ENCODE results near the gene ZNF846. TPM values are rescaled to one million over a fixed set of nuclear protein-coding genes. Genes with fewer than 3 reads are reported as not detected.

The ZNF846 gene
- total and polyA plus RNA-seq, 9 of the 15 experiments (the other 6 are each of a cell fraction or from before 2014, with no cell fraction given) = 4.1 to 8.7 (median 7.8) TPM

DNA sequence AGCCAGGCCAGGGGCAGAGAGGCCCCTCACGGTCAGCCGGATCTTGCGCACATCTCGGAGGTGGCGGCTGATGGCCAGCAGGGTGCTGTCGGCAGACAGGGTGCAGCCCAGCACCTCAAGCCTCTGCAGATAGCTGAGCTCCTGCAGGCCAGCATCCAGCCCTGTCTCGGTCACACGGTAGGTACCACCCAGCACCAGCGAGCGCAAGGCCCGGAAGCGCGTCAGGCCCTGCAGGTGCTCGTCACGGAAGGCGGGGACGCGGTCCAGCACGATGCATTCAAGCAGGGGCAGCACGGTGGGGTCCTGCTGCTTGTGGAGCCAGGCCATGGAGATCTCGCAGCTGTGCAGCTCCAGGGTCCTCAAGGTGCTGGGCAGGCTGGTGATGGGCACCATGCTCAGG, 42.6 kb upstream of the ZNF846 start:
- Histone ChIP-seq H3K27me3 (ENCODE audit: control insufficient read depth in 2 of 2, insufficient read depth in 2 of 2, low read length in 2 of 2) (no peaks in the 10 kb centered on the region), H3K27ac (ENCODE audit: extremely low read depth, low read depth, low read length) (no peak overlapping the region), H3K4me2 (ENCODE audit: insufficient read depth, low read length) (no peak overlapping the region), H3K36me3 (ENCODE audit: control insufficient read depth, insufficient read depth, low read length) (peaks cover 50% of the 10 kb centered on the region; the same call in 2 of the 3 replicates), H3K9ac (ENCODE audit: insufficient read depth in 1 of 2, low read depth in 2 of 2, low read length in 2 of 2) (no peak overlapping the region; a peak in 1 of 4 replicates), H4K20me1 (replicated peaks; ENCODE audit: control insufficient read depth, insufficient read depth, low read length) (no peaks in the 10 kb centered on the region), H3K9me3 (replicated peaks; ENCODE audit: control insufficient read depth, insufficient read depth, low read depth, low read length) (peaks cover 3% of the 10 kb centered on the region; the same call in 1 of the 2 replicates), H2AFZ (ENCODE audit: low read depth, low read length) (no peak overlapping the region), H3K9me1 (ENCODE audit: control insufficient read depth, insufficient read depth, low read length) (no peaks in the 10 kb centered on the region), H3K4me1 (replicated peaks in 1 of 2; ENCODE audit: control insufficient read depth in 2 of 2, insufficient read depth in 2 of 2, low read length in 2 of 2) (peaks cover 0 to 5% of the 10 kb centered on the region in 2 experiments; a peak in 1 of 5 replicates), H3K79me2 (ENCODE audit: control insufficient read depth, insufficient read depth, low read length) (peaks cover 5% of the 10 kb centered on the region; the same call in 2 of the 3 replicates), H3K4me3 (no peak overlapping the region)
- ATAC-seq (no peak), FAIRE-seq (no peak), DNase-seq (ENCODE audit: extremely low read depth in 1 of 4, low spot score in 3 of 4) (no peak)
- TF ChIP-seq POLR2G (IDR thresholded peaks at IDR 0.05; ENCODE audit: low read depth, low read length) (peak; percentile 49), CTBP1 (IDR thresholded peaks at IDR 0.05; ENCODE audit: borderline replicate concordance) (no peak), HNRNPH1 (optimal IDR thresholded peaks at IDR 0.05; ENCODE audit: low read depth, low read length) (no peak), RBFOX2 (IDR thresholded peaks at IDR 0.05; ENCODE audit: low read depth, low read length) (peak; percentile 53; the same call in 1 of the 2 replicates), PHF20 (IDR thresholded peaks at IDR 0.05; ENCODE audit: partially characterized antibody) (no peak)
- no TSS peak for BruUV-seq (replicated peaks)
- ChIA-PET CTCF (ENCODE audit: low intra/inter-chr PET ratio) (no interaction called here), POLR2A (interaction anchor here (0.5 to 0.8 kb wide), 2 partner anchors 15 to 289 kb away, joined by 3 to 6 read pairs; no protein-coding TSS in a partner anchor)
- in situ Hi-C loops (cut with MboI) = no loop called here
- intact Hi-C loops (cut with micrococcal nuclease) = no loop called here
- 98% methylated on average over 17 of the region's 21 CpGs for WGBS (ENCODE audit: insufficient coverage, low coverage, missing lambda C conversion rate)

All from K562 (cell line).